ENCODE measurements around the gene GBF1. TPM values are rescaled to one million over a fixed set of nuclear protein-coding genes. Genes with fewer than 3 reads are reported as not detected.
A peak's percentile ranks its signal among the peaks of the same experiment; 100 is the strongest.

Gene GBF1
- polyA plus RNA-seq, 1 donor from 2014 or later, result 14.9 TPM

DNA sequence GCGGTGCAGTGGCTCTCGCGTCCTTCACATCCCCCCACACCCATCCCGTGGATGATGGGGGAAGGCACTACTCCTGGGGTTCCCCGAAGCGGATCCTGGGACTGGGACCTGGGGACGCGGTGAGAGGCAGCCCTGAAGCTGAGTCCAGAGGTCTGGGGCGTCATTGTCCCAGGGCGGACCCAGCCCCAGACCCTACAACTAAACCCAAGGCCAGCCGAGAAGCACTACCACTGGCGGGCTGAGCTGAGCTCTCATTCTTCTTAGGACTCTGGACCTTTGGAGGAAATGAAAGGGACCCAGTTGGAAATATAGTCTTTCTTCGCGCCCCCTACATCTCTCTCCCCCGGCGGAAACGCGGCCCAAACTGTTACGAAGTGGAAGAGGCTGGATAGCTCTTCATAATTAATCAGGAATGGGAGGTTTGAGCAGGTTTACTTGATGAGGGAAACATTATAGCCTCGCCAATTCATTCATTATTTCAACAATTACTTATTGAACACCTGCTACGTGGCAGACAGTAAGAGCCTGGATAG, 174.9 kb downstream of the GBF1 start:
- peak overlapping the region; percentile 69 for H2AFZ ChIP-seq (ENCODE audit: low read depth, low read length)
- H3K36me3 ChIP-seq (ENCODE audit: insufficient read depth, low read length), result no peaks in the 10 kb centered on the region
- peak overlapping the region; percentile 97 for H3K4me3 ChIP-seq (ENCODE audit: low read length)
- H3K9ac ChIP-seq (ENCODE audit: low read length), result peak overlapping the region; percentile 84
- TF ChIP-seq, protein P1, sequence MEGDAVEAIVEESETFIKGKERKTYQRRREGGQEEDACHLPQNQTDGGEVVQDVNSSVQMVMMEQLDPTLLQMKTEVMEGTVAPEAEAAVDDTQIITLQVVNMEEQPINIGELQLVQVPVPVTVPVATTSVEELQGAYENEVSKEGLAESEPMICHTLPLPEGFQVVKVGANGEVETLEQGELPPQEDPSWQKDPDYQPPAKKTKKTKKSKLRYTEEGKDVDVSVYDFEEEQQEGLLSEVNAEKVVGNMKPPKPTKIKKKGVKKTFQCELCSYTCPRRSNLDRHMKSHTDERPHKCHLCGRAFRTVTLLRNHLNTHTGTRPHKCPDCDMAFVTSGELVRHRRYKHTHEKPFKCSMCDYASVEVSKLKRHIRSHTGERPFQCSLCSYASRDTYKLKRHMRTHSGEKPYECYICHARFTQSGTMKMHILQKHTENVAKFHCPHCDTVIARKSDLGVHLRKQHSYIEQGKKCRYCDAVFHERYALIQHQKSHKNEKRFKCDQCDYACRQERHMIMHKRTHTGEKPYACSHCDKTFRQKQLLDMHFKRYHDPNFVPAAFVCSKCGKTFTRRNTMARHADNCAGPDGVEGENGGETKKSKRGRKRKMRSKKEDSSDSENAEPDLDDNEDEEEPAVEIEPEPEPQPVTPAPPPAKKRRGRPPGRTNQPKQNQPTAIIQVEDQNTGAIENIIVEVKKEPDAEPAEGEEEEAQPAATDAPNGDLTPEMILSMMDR (IDR thresholded peaks at IDR 0.05; ENCODE audit: poor library complexity, severe bottlenecking), result no peak
- TF ChIP-seq EP300 (conservative IDR thresholded peaks at IDR 0.05; ENCODE audit: poor library complexity, severe bottlenecking), result no peak
- TF ChIP-seq SMC3 (conservative IDR thresholded peaks at IDR 0.05; ENCODE audit: poor library complexity), result no peak
- TF ChIP-seq EZH2 (IDR thresholded peaks at IDR 0.05; ENCODE audit: borderline replicate concordance, insufficient read depth, low read length, poor library complexity, severe bottlenecking), result no peak
- TF ChIP-seq POLR2AphosphoS5 (IDR thresholded peaks at IDR 0.05), result no peak
- no peak for TF ChIP-seq MXI1 (conservative IDR thresholded peaks at IDR 0.05; ENCODE audit: poor library complexity, severe bottlenecking)
- TF ChIP-seq, protein P2, sequence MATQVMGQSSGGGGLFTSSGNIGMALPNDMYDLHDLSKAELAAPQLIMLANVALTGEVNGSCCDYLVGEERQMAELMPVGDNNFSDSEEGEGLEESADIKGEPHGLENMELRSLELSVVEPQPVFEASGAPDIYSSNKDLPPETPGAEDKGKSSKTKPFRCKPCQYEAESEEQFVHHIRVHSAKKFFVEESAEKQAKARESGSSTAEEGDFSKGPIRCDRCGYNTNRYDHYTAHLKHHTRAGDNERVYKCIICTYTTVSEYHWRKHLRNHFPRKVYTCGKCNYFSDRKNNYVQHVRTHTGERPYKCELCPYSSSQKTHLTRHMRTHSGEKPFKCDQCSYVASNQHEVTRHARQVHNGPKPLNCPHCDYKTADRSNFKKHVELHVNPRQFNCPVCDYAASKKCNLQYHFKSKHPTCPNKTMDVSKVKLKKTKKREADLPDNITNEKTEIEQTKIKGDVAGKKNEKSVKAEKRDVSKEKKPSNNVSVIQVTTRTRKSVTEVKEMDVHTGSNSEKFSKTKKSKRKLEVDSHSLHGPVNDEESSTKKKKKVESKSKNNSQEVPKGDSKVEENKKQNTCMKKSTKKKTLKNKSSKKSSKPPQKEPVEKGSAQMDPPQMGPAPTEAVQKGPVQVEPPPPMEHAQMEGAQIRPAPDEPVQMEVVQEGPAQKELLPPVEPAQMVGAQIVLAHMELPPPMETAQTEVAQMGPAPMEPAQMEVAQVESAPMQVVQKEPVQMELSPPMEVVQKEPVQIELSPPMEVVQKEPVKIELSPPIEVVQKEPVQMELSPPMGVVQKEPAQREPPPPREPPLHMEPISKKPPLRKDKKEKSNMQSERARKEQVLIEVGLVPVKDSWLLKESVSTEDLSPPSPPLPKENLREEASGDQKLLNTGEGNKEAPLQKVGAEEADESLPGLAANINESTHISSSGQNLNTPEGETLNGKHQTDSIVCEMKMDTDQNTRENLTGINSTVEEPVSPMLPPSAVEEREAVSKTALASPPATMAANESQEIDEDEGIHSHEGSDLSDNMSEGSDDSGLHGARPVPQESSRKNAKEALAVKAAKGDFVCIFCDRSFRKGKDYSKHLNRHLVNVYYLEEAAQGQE (IDR thresholded peaks at IDR 0.05; ENCODE audit: borderline replicate concordance), result no peak
- TF ChIP-seq TAF1 (IDR thresholded peaks at IDR 0.05; ENCODE audit: low read depth), result no peak
- TF ChIP-seq RAD21 (conservative IDR thresholded peaks at IDR 0.05), result no peak
- H4K20me1 ChIP-seq (ENCODE audit: insufficient read depth), result no peaks in the 10 kb centered on the region
- H3F3A ChIP-seq (ENCODE audit: insufficient read depth, low read length, poor library complexity, severe bottlenecking), result peaks cover 6% of the 10 kb centered on the region
- peak overlapping the region; percentile 93 for H3K27ac ChIP-seq (ENCODE audit: low read length)
- H3K79me2 ChIP-seq (replicated peaks; ENCODE audit: insufficient read depth, low read length), result peaks cover 5% of the 10 kb centered on the region
- no peaks in the 10 kb centered on the region for H3K9me2 ChIP-seq (ENCODE audit: insufficient read depth, low read length)
- peak overlapping the region; percentile 91 for H3K4me2 ChIP-seq (ENCODE audit: low read length)
- H3K27me3 ChIP-seq (ENCODE audit: insufficient read depth, low read depth, low read length), result no peaks in the 10 kb centered on the region
- H3K9me3 ChIP-seq (ENCODE audit: low read length), result no peaks in the 10 kb centered on the region

DNA sequence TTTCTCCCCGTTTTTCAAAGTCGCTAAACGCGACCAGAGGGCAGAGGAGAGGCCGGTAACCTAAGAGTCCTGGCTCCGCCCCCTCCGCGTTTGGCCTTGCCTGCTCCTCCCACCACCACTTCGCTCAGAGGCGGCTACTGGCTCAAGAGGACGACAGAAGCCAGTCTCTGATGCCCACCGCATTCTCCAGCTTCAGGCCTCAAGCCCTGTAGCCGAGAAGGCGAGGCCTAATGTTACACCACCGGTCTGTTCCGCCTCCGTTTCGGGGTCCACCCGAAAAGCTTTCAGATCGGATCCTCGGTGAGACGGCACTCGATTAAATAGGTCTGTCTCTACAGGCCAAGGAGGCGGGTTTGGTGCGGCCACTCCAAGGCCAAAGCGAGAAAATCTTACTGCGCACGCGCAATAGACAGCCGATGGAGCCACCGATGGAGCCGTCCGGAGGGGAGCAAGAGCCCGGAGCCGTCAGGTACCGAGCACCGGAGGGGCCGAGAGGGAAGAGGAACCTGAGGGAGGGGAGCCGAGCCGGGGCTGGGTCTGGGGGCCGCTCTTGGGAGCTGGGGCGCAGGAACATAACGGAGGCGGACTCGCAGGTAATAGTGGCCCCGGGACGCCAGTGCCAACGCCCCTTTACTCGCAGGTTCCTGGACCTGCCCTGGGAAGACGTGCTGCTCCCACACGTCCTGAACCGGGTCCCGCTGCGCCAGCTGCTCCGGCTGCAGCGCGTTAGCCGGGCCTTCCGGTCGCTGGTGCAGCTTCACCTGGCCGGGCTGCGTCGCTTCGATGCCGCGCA, 175.6 kb downstream of the GBF1 start, which contains the start of gene FBXL15:
TSS of gene FBXL15 (plus strand) at position 123 of the 793 bp plus-strand sequence. CDS start at position 417, 294 bp downstream.
- H3K4me3 ChIP-seq (ENCODE audit: low read length), result peak within 1 kb of the TSS; percentile 97
- peak within 1 kb of the TSS; percentile 91 for H3K4me2 ChIP-seq (ENCODE audit: low read length)
- TF ChIP-seq RAD21 (conservative IDR thresholded peaks at IDR 0.05) (no peak), TAF1 (IDR thresholded peaks at IDR 0.05; ENCODE audit: low read depth) (peak; percentile 40), POLR2AphosphoS5 (IDR thresholded peaks at IDR 0.05) (peak; percentile 78), EP300 (conservative IDR thresholded peaks at IDR 0.05; ENCODE audit: poor library complexity, severe bottlenecking) (peak; percentile 40), SMC3 (conservative IDR thresholded peaks at IDR 0.05; ENCODE audit: poor library complexity) (peak; percentile 27), EZH2 (IDR thresholded peaks at IDR 0.05; ENCODE audit: borderline replicate concordance, insufficient read depth, low read length, poor library complexity, severe bottlenecking) (no peak), MXI1 (conservative IDR thresholded peaks at IDR 0.05; ENCODE audit: poor library complexity, severe bottlenecking) (peak; percentile 67)
- TF ChIP-seq, protein P2 (IDR thresholded peaks at IDR 0.05; ENCODE audit: borderline replicate concordance), result no peak
- H3K9ac ChIP-seq (ENCODE audit: low read length), result peak within 1 kb of the TSS; percentile 84
- H2AFZ ChIP-seq (ENCODE audit: low read depth, low read length), result peak within 1 kb of the TSS; percentile 69
- no peaks in the 10 kb centered on the region for H3K27me3 ChIP-seq (ENCODE audit: insufficient read depth, low read depth, low read length)
- H3K27ac ChIP-seq (ENCODE audit: low read length), result peak within 1 kb of the TSS; percentile 93
- H4K20me1 ChIP-seq (ENCODE audit: insufficient read depth), result no peaks in the 10 kb centered on the region
- peaks cover 5% of the 10 kb centered on the region for H3K79me2 ChIP-seq (replicated peaks; ENCODE audit: insufficient read depth, low read length)
- H3K9me2 ChIP-seq (ENCODE audit: insufficient read depth, low read length), result no peaks in the 10 kb centered on the region
- H3K36me3 ChIP-seq (ENCODE audit: insufficient read depth, low read length), result no peaks in the 10 kb centered on the region
- no peaks in the 10 kb centered on the region for H3K9me3 ChIP-seq (ENCODE audit: low read length)
- peaks cover 6% of the 10 kb centered on the region for H3F3A ChIP-seq (ENCODE audit: insufficient read depth, low read length, poor library complexity, severe bottlenecking)

Measured in neural cell (in vitro differentiated cells).